Activated CD4-positive, alpha-beta T cell treated with anti-CD3 and anti-CD28 coated beads, Interleukin-2, amount 10 ng/mL, durations not matched to agents 24 days and 14 days (primary cell): Measurements from ENCODE around the gene TBC1D25. TPM values are rescaled to one million over a fixed set of nuclear protein-coding genes. Genes with fewer than 3 reads are reported as not detected.
"Not testable (repeated sequence)": the region's sequence is repeated elsewhere in the genome, so short reads cannot be mapped to it uniquely, and the experiment has no call there.

Source experiments
- DNase-seq: peaks from one replicate; pipeline ENCODE4 v3.0.0; 2022
- H3K27ac Mint-ChIP-seq: one replicate; pipeline ENCODE4 v1.8.0; 2022; ENCODE audit warnings: mild to moderate bottlenecking, mixed read lengths
- H3K27me3 Mint-ChIP-seq: one replicate; pipeline ENCODE4 v1.8.0; 2022; ENCODE audit warnings: mixed read lengths
- H3K36me3 Mint-ChIP-seq: one replicate; pipeline ENCODE4 v1.8.0; 2022; ENCODE audit warnings: low read depth, mild to moderate bottlenecking, mixed read lengths
- H3K4me1 Mint-ChIP-seq: one replicate; pipeline ENCODE4 v1.8.0; 2021; ENCODE audit warnings: mixed read lengths
- H3K4me3 Mint-ChIP-seq: one replicate; pipeline ENCODE4 v1.8.0; 2022; ENCODE audit warnings: mild to moderate bottlenecking, moderate library complexity, mixed read lengths
- H3K9me3 Mint-ChIP-seq: one replicate; pipeline ENCODE4 v1.8.0; 2021; ENCODE audit warnings: mixed read lengths
- intact Hi-C: fragments of 100-400 bp; cut with micrococcal nuclease; formaldehyde crosslinking; loops from one replicate; pipeline ENCODE4 v1.15.1; 2023
- total RNA-seq: library from RNA; stranded (reverse); gene quantifications from 2 replicates; pipeline ENCODE4 v1.2.3, GENCODE V29; 2022

The TBC1D25 gene
- total RNA-seq, 1 donor from 2014 or later = 15.9 TPM

- H3K27me3 Mint-ChIP-seq, intact Hi-C loops, H3K9me3 Mint-ChIP-seq, H3K4me3 Mint-ChIP-seq, H3K4me1 Mint-ChIP-seq, H3K27ac Mint-ChIP-seq, DNase-seq: not testable (repeated sequence)
- H3K36me3 Mint-ChIP-seq = peaks cover 29% of the 10 kb centered on the region
Measured at GRCh38 chrX:48555731-48556325, 16.3 kb downstream of the TBC1D25 start.

DNA sequence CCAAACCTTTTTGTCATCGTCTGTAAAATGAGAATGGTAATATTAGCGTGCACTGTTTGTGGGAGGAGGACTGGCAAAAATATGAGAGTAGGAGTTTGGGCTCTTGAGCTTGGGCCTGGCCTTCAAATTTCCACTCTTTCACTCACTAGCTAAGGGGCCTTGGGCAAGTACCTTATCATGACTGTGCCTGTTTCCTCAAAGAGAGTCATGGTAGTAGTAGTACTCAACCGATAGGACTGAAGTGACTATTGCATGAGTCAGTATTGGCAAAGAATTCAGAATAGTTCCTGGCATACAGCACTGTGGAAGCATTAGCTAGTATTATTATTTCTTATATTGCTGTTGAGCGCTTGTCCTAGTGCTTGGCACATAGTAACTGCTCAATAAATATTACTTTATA lies 18.8 kb downstream of the TBC1D25 start:
- DNase-seq = no peak
- no peaks in the 10 kb centered on the region for H3K9me3 Mint-ChIP-seq
- peaks cover 32% of the 10 kb centered on the region for H3K36me3 Mint-ChIP-seq
- intact Hi-C loops = no loop called here
- H3K4me3 Mint-ChIP-seq = no peak overlapping the region
- H3K27ac Mint-ChIP-seq = peak overlapping the region; percentile 74
- peaks cover 2% of the 10 kb centered on the region for H3K4me1 Mint-ChIP-seq
- no peaks in the 10 kb centered on the region for H3K27me3 Mint-ChIP-seq

DNA sequence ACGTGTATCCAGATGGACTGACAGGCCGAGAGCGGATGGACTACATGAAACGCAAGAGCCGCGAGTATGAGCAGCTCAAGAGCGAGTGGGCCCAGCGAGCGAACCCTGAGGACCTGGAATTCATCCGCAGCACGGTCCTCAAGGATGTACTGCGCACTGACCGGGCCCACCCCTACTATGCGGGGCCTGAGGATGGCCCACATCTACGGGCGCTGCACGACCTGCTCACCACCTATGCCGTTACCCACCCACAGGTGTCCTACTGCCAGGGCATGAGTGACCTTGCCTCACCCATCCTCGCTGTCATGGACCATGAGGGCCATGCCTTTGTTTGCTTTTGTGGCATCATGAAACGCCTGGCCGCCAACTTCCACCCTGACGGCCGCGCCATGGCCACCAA lies 20.1 kb downstream of the TBC1D25 start:
- Mint-ChIP-seq H3K27ac (no peak overlapping the region), H3K9me3 (no peaks in the 10 kb centered on the region), H3K36me3 (peaks cover 34% of the 10 kb centered on the region), H3K27me3 (no peaks in the 10 kb centered on the region), H3K4me1 (peaks cover 2% of the 10 kb centered on the region), H3K4me3 (no peak overlapping the region)
- intact Hi-C loops = no loop called here
- no peak for DNase-seq

- Mint-ChIP-seq H3K9me3 (no peaks in the 10 kb centered on the region), H3K27me3 (no peaks in the 10 kb centered on the region), H3K36me3 (peaks cover 31% of the 10 kb centered on the region), H3K4me1 (peaks cover 2% of the 10 kb centered on the region), H3K27ac (no peak overlapping the region), H3K4me3 (no peak overlapping the region)
- DNase-seq = no peak
- intact Hi-C loops = no loop called here
Measured at GRCh38 chrX:48560056-48560455, 20.5 kb downstream of the TBC1D25 start.

- H3K4me1 Mint-ChIP-seq = peaks cover 2% of the 10 kb centered on the region
- no peak overlapping the region for H3K4me3 Mint-ChIP-seq
- no peaks in the 10 kb centered on the region for H3K9me3 Mint-ChIP-seq
- no peak for DNase-seq
- intact Hi-C loops = no loop called here
- no peaks in the 10 kb centered on the region for H3K27me3 Mint-ChIP-seq
- peaks cover 28% of the 10 kb centered on the region for H3K36me3 Mint-ChIP-seq
- no peak overlapping the region for H3K27ac Mint-ChIP-seq
Measured at GRCh38 chrX:48560681-48561080, 21.2 kb downstream of the TBC1D25 start.

GRCh38 chrX:48569958-48570357 lies 30.4 kb downstream of the TBC1D25 start:
- Mint-ChIP-seq H3K9me3 (no peaks in the 10 kb centered on the region), H3K36me3 (peaks cover 3% of the 10 kb centered on the region), H3K4me1 (peaks cover 8% of the 10 kb centered on the region), H3K27ac (peak overlapping the region; percentile 78), H3K27me3 (no peaks in the 10 kb centered on the region), H3K4me3 (no peak overlapping the region)
- intact Hi-C loops = no loop called here
- peak; percentile 66 for DNase-seq

DNA sequence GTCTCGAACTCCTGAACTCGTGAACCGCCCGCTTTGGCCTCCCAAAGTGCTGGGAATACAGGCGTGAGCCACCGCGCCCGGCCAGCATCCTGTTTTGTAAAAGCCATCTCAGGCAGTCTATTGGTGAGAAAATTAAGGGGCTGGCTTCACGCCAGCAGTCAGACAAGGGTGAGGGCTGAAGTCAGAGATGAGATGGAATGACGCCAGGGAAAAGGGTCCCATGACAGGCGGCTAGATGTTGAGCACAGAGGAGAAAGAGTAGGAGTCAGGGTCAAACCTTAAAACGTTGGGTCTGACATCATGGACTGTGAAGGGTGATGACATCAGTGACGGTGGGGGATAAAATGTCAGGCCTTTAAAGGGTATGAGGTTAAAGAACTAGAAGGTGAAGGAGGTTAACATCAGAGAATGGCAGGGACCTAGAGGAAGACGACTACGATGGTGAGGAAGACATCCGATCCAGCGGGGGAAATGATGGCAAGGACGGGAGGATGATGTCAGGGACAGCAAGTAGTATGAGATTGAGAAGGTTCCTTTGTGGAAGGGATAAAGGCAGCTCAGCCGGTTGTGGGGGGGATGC lies 34.3 kb downstream of the TBC1D25 start:
- DNase-seq = no peak
- intact Hi-C loops = loop anchor here (1.0 kb wide), 4 partner anchors 24 to 97 kb away; partner anchors contain the start of genes EBP, FTSJ1, TBC1D25 and WDR13
- H3K36me3 Mint-ChIP-seq = peaks cover 38% of the 10 kb centered on the region
- no peaks in the 10 kb centered on the region for H3K9me3 Mint-ChIP-seq
- H3K4me3 Mint-ChIP-seq = peak overlapping the region; percentile 94
- H3K27ac Mint-ChIP-seq = peak overlapping the region; percentile 100
- H3K27me3 Mint-ChIP-seq = no peaks in the 10 kb centered on the region
- peaks cover 14% of the 10 kb centered on the region for H3K4me1 Mint-ChIP-seq

GRCh38 chrX:48574270-48575266 lies 35.1 kb downstream of the TBC1D25 start, which contains the start of gene RBM3:
Gene RBM3, plus strand, starts transcription at chrX:48574484. Its CDS starts 697 bp downstream, at chrX:48575181.
- DNase-seq = peak; percentile 97
- Mint-ChIP-seq H3K27ac (peak within 1 kb of the TSS; percentile 100), H3K4me1 (peaks cover 14% of the 10 kb centered on the region), H3K4me3 (peak within 1 kb of the TSS; percentile 94), H3K36me3 (peaks cover 44% of the 10 kb centered on the region), H3K27me3 (no peaks in the 10 kb centered on the region), H3K9me3 (no peaks in the 10 kb centered on the region)
- intact Hi-C loops = loop anchor here (1.0 kb wide), 4 partner anchors 23 to 98 kb away; partner anchors contain the start of genes EBP, FTSJ1, TBC1D25 and WDR13

DNA sequence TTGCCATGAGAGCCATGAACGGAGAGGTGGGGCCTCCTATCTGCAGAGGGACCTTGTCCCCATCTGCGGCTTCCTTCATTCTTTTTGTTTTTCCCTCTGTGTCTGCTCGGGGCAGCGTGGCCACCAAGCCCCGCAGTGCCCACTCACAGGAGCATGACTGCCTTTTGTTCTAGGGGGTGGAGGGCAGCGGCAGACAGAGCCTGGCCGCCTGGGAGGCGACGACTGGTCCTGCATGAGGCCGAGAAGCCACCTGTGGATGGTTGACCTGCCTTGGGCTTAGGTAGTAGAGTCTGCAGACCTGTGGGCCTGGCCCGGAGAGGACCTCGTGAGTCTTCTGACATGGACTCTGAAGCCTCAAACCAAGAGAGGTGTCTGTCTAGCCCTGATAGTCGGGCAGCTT lies 36.1 kb downstream of the TBC1D25 start:
- intact Hi-C loops = no loop called here
- DNase-seq = no peak
- Mint-ChIP-seq H3K27me3 (no peaks in the 10 kb centered on the region), H3K9me3 (no peaks in the 10 kb centered on the region), H3K4me3 (peak overlapping the region; percentile 94), H3K36me3 (peaks cover 48% of the 10 kb centered on the region), H3K27ac (peak overlapping the region; percentile 100), H3K4me1 (peaks cover 11% of the 10 kb centered on the region)

DNA sequence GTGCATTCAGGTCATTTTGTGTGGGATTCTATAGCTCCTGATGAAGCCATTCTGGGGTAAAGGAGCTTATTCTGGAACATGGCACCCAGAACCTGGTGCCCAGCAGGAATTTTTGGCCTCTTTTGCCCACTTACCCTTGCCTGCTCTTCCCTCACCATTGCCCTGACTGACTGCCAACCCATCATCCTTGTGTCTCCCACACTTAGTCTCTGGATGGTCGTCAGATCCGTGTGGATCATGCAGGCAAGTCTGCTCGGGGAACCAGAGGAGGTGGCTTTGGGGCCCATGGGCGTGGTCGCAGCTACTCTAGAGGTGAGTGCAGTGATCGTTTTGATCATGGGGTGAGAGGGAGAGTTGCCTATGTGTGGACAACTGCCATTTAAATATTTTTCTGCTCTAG lies 36.6 kb downstream of the TBC1D25 start:
- DNase-seq = no peak
- no peaks in the 10 kb centered on the region for H3K27me3 Mint-ChIP-seq
- H3K4me1 Mint-ChIP-seq = peaks cover 11% of the 10 kb centered on the region
- peak overlapping the region; percentile 94 for H3K4me3 Mint-ChIP-seq
- H3K9me3 Mint-ChIP-seq = no peaks in the 10 kb centered on the region
- intact Hi-C loops = no loop called here
- peak overlapping the region; percentile 100 for H3K27ac Mint-ChIP-seq
- H3K36me3 Mint-ChIP-seq = peaks cover 48% of the 10 kb centered on the region

DNA sequence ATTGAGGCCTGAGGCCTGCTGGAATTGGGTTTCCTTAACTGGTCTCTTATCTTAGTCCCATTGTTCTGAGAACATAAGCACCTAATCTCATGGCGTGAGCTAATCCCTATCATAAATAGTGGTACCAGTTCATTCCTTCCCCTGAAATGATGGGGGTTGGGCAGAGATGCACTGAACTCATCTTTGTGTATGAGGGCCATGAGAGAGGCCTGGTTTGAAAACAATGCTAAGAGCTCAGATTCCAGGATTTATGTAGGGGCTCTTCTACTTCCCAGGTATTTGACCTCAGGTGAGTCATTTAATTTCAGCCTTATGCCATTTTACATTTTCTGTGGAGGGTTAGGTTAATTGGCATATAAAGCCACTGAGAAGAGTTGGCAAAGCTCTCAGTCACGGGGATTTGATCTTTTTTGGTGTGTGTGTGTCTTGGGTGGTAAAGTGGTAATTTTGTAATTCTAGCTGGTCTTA lies 39.2 kb downstream of the TBC1D25 start:
- Mint-ChIP-seq H3K27ac (no peak overlapping the region), H3K27me3 (no peaks in the 10 kb centered on the region), H3K9me3 (no peaks in the 10 kb centered on the region), H3K4me3 (no peak overlapping the region), H3K36me3 (peaks cover 48% of the 10 kb centered on the region), H3K4me1 (peaks cover 8% of the 10 kb centered on the region)
- intact Hi-C loops = no loop called here
- DNase-seq = no peak

GRCh38 chrX:48579259-48579658 lies 39.7 kb downstream of the TBC1D25 start:
- Mint-ChIP-seq H3K27me3 (no peaks in the 10 kb centered on the region), H3K36me3 (peaks cover 48% of the 10 kb centered on the region), H3K4me1 (peaks cover 6% of the 10 kb centered on the region)

GRCh38 chrX:48580662-48581061 lies 41.1 kb downstream of the TBC1D25 start:
- intact Hi-C loops = no loop called here
- Mint-ChIP-seq H3K27me3 (no peaks in the 10 kb centered on the region), H3K4me1 (peaks cover 4% of the 10 kb centered on the region), H3K9me3 (no peaks in the 10 kb centered on the region), H3K4me3 (no peak overlapping the region), H3K36me3 (peaks cover 39% of the 10 kb centered on the region), H3K27ac (no peak overlapping the region)
- DNase-seq = no peak

More at GRCh38 chrX:48579259-48579658, 39.7 kb downstream of the TBC1D25 start:
- H3K4me3 Mint-ChIP-seq = no peak overlapping the region
- no peaks in the 10 kb centered on the region for H3K9me3 Mint-ChIP-seq
- intact Hi-C loops = no loop called here
- no peak overlapping the region for H3K27ac Mint-ChIP-seq
- DNase-seq = no peak
